Stimulated activated CD8-positive, alpha-beta memory T cell treated with anti-CD3 and anti-CD28 coated beads, Interleukin-12 subunit alpha, Interleukin-12 subunit beta, amount 100 ng/mL, for 1 hour (primary cell): ENCODE data around the gene KCNIP4.

ENCODE experiments used
- DNase-seq: peaks from one replicate; pipeline ENCODE4 v3.0.0-alpha.2; 2020; ENCODE audit warnings: low read depth

The KCNIP4 gene

GRCh38 chr4:21555083-21555482 lies 393.5 kb downstream of the KCNIP4 start:
- DNase-seq, result no peak

DNA sequence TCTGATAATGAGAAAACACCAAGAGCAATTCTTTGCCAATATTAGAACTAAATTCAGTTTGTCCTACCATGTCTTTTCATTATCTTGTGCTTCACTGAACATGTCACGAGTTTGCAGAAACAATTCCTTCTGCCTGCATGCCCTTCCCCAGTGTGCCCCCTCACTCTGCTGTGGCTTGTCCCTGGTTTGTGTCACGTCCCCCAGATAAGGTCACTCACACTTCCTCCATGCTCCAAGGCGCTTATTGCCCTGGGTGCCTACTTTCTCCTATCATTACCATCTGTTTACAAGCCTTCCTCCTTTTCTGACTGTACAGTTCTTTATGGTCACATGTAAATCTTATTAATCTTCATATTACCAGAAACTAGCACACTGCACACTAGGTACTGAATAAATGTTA lies 394.1 kb downstream of the KCNIP4 start:
- DNase-seq, result no peak

GRCh38 chr4:21554066-21554465 lies 394.5 kb downstream of the KCNIP4 start:
- no peak for DNase-seq

GRCh38 chr4:21552455-21552854 lies 396.1 kb downstream of the KCNIP4 start:
- DNase-seq, result no peak

DNA sequence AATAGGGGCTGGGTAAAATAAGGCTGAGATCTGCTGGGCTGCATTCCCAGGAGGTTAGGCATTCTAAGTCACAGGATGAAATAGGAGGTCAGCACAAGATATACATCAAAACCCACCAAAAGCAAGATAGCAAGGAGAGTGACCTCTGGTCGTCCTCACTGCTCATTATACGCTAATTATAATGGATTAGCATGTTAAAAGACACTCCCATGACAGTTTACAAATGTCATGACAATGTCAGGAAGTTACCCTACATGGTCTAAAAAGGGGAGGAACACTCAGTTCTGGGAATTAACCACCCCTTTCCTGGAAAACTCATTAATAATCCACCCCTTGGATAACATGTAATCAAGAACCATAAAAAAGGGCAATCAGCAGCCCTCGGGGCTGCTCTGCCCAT lies 403.6 kb downstream of the KCNIP4 start:
- DNase-seq, result no peak

DNA sequence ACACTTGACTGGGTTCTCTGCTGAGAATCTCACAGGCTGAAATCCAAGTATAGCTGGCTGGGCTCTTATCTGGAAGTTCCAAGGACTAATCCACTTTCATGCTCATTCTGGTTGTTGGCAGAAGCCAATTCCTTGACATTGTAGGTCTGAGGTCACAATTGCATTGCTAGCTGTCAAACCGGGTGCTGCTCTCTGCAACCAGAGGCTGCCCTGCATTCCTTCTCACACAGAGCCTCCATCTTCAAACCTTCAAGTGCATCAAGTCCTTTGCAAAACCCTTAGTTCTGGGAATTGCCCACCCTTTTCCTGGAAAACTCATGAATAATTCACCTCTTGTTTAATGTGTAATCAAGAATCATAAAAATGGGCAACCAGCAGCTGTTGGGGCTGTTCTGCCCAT lies 404.2 kb downstream of the KCNIP4 start:
- no peak for DNase-seq

DNA sequence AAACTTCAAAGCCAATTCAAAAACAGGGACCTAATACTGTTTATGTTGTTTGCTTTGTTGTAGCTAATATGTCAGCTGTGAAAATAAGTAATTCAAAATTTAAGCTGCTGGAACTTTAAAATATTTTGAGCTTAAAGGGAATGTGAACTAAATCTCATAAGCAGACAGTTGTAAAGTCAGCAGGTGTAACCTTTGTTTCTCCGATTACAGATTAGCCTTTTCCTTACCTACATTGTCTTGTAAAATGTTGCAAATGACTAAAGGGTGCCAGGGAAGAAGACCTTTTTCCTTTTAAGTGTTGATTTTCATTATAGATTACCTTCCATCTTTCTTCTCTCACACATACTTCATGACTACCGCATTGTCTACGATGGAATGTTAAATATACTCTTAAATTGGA lies 405.1 kb downstream of the KCNIP4 start:
- DNase-seq, result no peak

- DNase-seq, result no peak
Measured at GRCh38 chr4:21535898-21536297, 412.7 kb downstream of the KCNIP4 start.

- no peak for DNase-seq
Measured at GRCh38 chr4:21531048-21531447, 417.5 kb downstream of the KCNIP4 start.

DNA sequence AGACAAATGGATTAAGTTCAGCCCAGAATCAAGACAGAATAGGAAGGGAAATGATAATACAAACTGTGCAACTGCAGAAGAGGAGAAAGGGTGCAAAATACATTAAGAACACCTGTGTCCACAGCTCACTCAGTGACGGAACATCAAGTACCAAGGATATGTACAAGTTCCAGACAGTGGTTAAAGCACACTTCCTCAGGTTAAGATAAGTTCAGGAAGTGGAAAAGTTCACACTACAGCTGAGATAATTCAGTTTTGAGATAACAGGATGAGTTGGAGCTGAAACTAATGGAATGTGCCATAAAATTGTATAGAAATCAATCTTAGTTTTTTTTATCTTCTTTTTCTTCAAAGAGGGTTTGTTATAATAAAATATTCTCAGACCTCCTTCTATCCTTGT lies 419.4 kb downstream of the KCNIP4 start:
- no peak for DNase-seq

DNA sequence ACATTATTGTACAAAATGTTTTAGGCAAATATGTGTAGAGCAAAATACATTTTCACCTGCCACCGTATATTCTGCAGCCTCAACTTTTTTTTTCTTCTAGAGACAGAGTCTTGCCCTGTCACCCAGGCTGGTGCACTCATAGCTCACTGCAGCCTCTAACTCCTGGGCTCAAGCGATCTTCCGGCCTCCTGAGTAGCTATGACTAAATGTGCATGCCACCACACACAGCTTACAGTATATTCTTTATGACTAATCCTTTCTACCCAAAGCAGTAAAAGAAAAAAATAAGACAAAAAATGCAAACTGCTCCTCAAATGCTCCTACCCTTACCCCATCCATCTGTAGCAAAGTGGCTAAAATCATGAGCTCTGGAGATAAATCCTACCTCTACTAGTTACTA lies 426.3 kb downstream of the KCNIP4 start:
- no peak for DNase-seq

DNA sequence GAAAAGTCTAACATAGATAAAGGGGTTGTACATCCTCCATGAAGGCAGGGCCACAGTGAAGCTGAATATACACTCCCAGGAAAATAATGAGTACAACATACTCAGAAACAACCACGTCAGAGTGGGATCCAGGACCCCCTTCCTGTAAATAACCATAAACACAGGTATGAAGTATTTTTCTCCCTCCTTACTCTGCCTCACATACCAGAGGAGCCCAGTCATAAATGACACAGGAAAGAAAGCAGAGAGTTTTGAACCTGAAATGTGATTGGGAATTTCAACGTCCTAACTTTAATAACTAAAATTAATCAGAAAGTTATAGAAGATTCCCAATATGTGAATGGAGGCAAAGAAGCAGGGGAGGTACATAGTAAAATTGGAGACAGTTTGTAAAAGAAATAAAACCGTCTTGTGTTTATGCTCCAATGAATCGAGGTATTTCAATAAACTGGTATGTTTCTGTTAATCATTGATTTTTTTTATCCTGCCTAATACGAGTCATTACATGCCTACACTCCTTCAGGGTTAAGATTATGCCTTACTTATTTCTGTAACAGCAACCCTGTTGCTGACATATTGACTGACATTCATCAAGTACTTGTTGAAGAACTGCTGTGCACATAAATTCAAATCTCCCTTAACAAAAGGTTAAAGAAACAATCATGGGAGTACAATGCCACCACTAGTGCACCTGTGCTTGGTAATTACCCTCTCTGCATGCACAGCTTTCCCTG lies 431.3 kb downstream of the KCNIP4 start:
- DNase-seq, result no peak

DNA sequence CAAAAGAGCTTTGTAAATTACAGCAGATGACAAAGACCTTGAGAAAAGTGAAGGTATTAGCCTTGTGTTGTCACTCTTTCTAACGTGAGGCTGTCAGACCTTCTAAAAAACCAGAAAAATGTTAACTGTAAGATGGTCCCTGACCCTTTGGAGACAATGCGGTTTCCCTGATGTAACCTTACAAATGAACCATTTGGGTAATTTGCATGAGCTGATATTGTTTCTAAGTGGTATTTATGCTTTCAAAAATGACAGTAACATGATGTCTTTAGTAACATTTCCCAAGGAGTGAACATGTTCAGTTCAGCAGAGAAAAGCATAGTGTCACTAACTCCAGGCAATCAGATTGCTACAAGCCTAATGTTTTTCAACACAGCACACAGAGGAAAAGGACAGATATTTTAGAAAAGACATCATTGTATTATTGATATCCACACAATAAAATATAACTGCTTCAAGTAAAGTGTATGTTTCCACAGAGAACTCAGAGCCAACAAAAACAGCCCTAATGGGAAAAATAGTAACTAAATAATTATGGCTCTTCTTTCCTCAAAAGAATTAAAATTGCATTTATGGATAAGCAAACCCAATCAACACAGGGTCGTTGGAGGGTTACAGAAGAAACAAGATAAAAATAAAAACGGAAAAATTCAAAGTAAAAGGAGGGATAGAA lies 434.4 kb downstream of the KCNIP4 start:
- DNase-seq, result no peak

- no peak for DNase-seq
Measured at GRCh38 chr4:21512353-21512752, 436.2 kb downstream of the KCNIP4 start.

GRCh38 chr4:21507439-21507838 lies 441.1 kb downstream of the KCNIP4 start:
- DNase-seq, result no peak

DNA sequence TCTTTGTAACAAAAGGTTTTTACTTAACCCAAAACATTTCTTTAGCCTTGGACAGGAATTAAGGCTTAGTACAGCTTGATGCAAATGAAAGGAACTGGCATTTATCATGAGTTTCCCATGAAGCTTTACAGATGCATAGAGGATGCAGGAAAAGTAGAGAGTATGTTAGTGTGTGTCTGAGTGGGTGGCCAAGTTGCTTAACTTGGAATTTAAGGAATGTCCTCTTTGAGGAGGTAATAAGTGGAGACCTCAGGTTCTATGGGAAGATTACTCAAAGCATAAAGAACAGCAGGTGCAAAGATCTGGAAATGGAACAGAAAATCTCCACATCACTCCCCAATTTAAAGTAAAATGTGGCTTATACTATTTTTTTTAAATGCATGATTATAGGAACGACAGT lies 457.9 kb downstream of the KCNIP4 start:
- DNase-seq, result no peak

GRCh38 chr4:21476757-21477156 lies 471.8 kb downstream of the KCNIP4 start:
- no peak for DNase-seq

DNA sequence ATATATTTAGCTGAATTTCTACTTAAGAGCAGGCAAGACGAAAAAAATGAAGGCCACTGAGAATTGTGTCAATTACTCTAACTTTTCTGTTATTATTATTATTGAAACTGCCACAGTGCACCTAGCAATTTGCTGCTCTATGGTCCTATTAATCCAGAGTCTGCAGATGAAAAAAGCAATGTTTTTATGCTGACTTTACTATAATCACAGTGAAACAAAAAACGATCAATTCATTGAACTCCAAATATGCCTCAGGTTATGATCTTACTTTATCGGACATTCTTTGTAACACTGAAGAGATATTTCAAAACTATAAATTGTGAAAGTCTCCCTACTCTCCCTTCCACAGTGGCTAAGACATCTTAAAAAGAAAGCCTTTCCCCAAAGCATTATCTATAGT lies 474.4 kb downstream of the KCNIP4 start:
- DNase-seq, result no peak

- no peak for DNase-seq
Measured at GRCh38 chr4:21470535-21470934, 478.0 kb downstream of the KCNIP4 start.

DNA sequence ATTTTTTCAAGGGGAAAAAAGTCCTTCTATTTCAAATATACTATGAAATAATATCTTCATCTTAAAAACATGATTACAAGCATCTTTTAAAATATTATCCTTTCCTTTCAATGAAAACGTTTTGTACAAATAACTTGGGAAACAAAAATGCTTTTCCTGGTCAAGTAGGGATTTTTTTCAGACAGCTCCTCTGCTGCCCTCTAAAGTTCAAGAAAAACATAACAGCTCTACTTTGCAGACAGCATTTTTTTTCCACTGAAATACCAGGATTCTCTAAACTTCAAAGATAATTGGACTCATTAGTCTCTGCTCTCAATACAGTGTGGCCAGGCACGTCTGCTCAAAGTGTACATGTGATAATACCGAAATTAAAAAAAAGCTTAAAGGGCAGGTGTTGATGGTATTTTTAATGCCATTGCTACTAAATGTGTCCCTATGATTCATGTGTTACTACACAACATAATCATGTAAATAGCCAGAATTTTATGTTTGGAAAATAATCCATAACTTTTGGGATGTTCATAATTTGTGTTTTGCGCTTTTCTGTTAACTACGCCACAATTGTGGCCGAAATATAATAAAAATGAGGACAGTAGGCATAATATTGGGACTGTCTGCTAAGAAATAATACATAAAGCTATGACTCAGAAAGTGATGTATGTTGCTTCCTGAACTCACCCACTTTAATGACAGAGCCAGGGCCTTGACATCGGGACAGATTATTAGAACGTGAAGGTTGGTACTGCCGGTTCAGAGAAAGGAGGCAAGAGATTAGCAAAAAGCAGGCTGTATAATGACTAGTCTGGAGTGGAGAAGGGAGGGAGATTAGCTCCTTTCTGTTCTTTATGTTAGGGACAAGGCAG lies 478.9 kb downstream of the KCNIP4 start:
- no peak for DNase-seq

DNA sequence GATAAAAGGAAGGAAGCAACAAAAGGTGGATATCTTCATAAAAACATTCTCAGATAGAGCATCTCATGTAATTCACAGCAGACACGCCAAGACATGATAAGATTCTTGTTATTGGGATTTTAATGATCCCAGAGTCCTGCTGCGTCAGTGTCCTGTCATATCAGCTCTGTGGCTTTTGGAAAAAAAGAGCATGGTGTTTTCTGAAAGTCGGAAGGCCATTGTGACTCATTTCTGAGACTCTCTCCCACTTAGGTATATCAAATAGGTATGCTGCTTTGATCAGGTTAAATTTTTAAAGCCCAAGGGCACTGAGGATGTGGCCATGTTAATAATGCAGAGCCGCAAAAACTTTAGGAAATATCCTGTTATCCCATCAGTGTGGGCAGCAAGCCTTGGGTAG lies 481.0 kb downstream of the KCNIP4 start:
- no peak for DNase-seq

- no peak for DNase-seq
Measured at GRCh38 chr4:21457086-21457840, 491.3 kb downstream of the KCNIP4 start.
